ENCODE data around the gene IMMP2L. TPM values are rescaled to one million over a fixed set of nuclear protein-coding genes. Genes with fewer than 3 reads are reported as not detected.
"Not testable (repeated sequence)": the region's sequence is repeated elsewhere in the genome, so short reads cannot be mapped to it uniquely, and the experiment has no call there.

IMMP2L gene
- total RNA-seq, 4 donors from 2014 or later: 8.3 to 19.2 (median 17.8) TPM

- no peak overlapping the region for H3K27ac ChIP-seq
- no peaks in the 10 kb centered on the region for H3K9me3 ChIP-seq
- H3K27me3 ChIP-seq: no peaks in the 10 kb centered on the region
- intact Hi-C loops (cut with DNase I; ENCODE audit: low total_unique reads): no loop called here
- no peaks in the 10 kb centered on the region for H3K36me3 ChIP-seq
- DNase-seq: no peak
- no peak for TF ChIP-seq POLR2A (IDR thresholded peaks at IDR 0.05)
- TF ChIP-seq CTCF (IDR thresholded peaks at IDR 0.05 in 4 of 5, conservative IDR thresholded peaks at IDR 0.05 in 1 of 5): no peak
- ATAC-seq: no peak
- no peak overlapping the region for H3K4me3 ChIP-seq
- H3K4me1 ChIP-seq: no peaks in the 10 kb centered on the region
- in situ Hi-C loops (cut with MboI; ENCODE audit: low sequenced_read_pairs in 4 of 4): no loop called here
These were observed 24.6 kb upstream of the IMMP2L start for GRCh38 chr7:111586711-111587409.

GRCh38 chr7:111581784-111582488 lies 19.6 kb upstream of the IMMP2L start:
- intact Hi-C loops (cut with DNase I; ENCODE audit: low total_unique reads): not testable (repeated sequence)

GRCh38 chr7:111581207-111581606 lies 18.9 kb upstream of the IMMP2L start:
- H3K4me1 ChIP-seq; H3K9me3 ChIP-seq; H3K27ac ChIP-seq; H3K27me3 ChIP-seq; in situ Hi-C loops (cut with MboI; ENCODE audit: low sequenced_read_pairs in 4 of 4); H3K4me3 ChIP-seq; H3K36me3 ChIP-seq; intact Hi-C loops (cut with DNase I; ENCODE audit: low total_unique reads); DNase-seq; ATAC-seq: not testable (repeated sequence)

More at GRCh38 chr7:111581784-111582488, 19.6 kb upstream of the IMMP2L start:
- DNase-seq; H3K36me3 ChIP-seq; H3K9me3 ChIP-seq; H3K4me3 ChIP-seq; in situ Hi-C loops (cut with MboI; ENCODE audit: low sequenced_read_pairs in 4 of 4); H3K27ac ChIP-seq; H3K4me1 ChIP-seq; ATAC-seq; H3K27me3 ChIP-seq: not testable (repeated sequence)

GRCh38 chr7:111578754-111579153 lies 16.5 kb upstream of the IMMP2L start:
- ATAC-seq: no peak
- in situ Hi-C loops (cut with MboI; ENCODE audit: low sequenced_read_pairs in 4 of 4): no loop called here
- peaks cover 0 to 8% (median 0%) of the 10 kb centered on the region in 3 donors for H3K9me3 ChIP-seq
- no peaks in the 10 kb centered on the region for H3K36me3 ChIP-seq
- no peak overlapping the region for H3K4me3 ChIP-seq
- no peak overlapping the region for H3K27ac ChIP-seq
- no peaks in the 10 kb centered on the region for H3K27me3 ChIP-seq
- H3K4me1 ChIP-seq: no peaks in the 10 kb centered on the region
- intact Hi-C loops (cut with DNase I; ENCODE audit: low total_unique reads): no loop called here
- no peak for DNase-seq
- TF ChIP-seq POLR2A (IDR thresholded peaks at IDR 0.05): no peak
- TF ChIP-seq CTCF (IDR thresholded peaks at IDR 0.05 in 4 of 5, conservative IDR thresholded peaks at IDR 0.05 in 1 of 5): no peak

- no peak for DNase-seq
- Histone ChIP-seq H3K27me3 (no peaks in the 10 kb centered on the region), H3K4me3 (no peak overlapping the region), H3K27ac (no peak overlapping the region), H3K9me3 (peaks cover 0 to 8% (median 0%) of the 10 kb centered on the region in 3 donors), H3K36me3 (no peaks in the 10 kb centered on the region), H3K4me1 (no peaks in the 10 kb centered on the region)
- in situ Hi-C loops (cut with MboI; ENCODE audit: low sequenced_read_pairs in 4 of 4): loop anchor here in 2 of 4 donors (25.0 kb wide), 2 partner anchors 641 to 916 kb away; partner anchors contain the start of genes DOCK4 (in 1 of the 2), LSMEM1 (in 1 of the 2) and ZNF277 (in 1 of the 2)
- intact Hi-C loops (cut with DNase I; ENCODE audit: low total_unique reads): no loop called here
- no peak for ATAC-seq
- TF ChIP-seq POLR2A (IDR thresholded peaks at IDR 0.05) (no peak), CTCF (IDR thresholded peaks at IDR 0.05 in 4 of 5, conservative IDR thresholded peaks at IDR 0.05 in 1 of 5) (no peak)
These were observed 9.4 kb upstream of the IMMP2L start for GRCh38 chr7:111571720-111572119.

Data from gastrocnemius medialis (tissue), 4 donors.